H1 (cell line): ENCODE results near the gene OR51B2.

ENCODE experiments used
- CBX8 ChIP-seq: fragments of 300-800, 300-1000 bp; sonication (generic); IDR thresholded peaks from 2 replicates; pipeline ENCODE4 v1.7.1; 2016; ENCODE audit warnings: low read depth, low read length, borderline replicate concordance
- EZH2 ChIP-seq: fragments of 200-600 bp; sonication (generic); IDR thresholded peaks from 2 replicates; pipeline ENCODE4 v1.7.1; 2012; ENCODE audit warnings: low read depth, mild to moderate bottlenecking, moderate library complexity, low read length, inconsistent platforms; ENCODE audit not compliant: severe bottlenecking
- HDAC6 ChIP-seq: IDR thresholded peaks from one replicate; pipeline ENCODE4 v1.7.1; 2012; ENCODE audit warnings: low read depth, mild to moderate bottlenecking, inconsistent platforms, low read length, moderate library complexity
- NANOG ChIP-seq: IDR thresholded peaks from 2 replicates; pipeline ENCODE4 v1.6.1; 2011; ENCODE audit warnings: low read length, low read depth, mild to moderate bottlenecking, inconsistent platforms; ENCODE audit not compliant: insufficient read depth, poor library complexity, severe bottlenecking
- POLR2A ChIP-seq, 2 experiments: IDR thresholded peaks; 1 replicate in 1 of 2; 2 replicates in 1 of 2; pipeline ENCODE4 v1.6.1; 2011; ENCODE audit warnings: low read depth in 2 of 2, low read length in 2 of 2, mild to moderate bottlenecking in 2 of 2; ENCODE audit errors: control extremely low read depth in 1 of 2
- RAD21 ChIP-seq, 2 experiments: IDR thresholded peaks in 1 of 2; conservative IDR thresholded peaks in 1 of 2; 2 replicates each; pipeline ENCODE4 v1.6.1; 2011; ENCODE audit warnings: low read depth in 2 of 2, low read length in 2 of 2, improper control_type of control experiment in 1 of 2, inconsistent platforms in 1 of 2, mild to moderate bottlenecking in 1 of 2, moderate library complexity in 1 of 2
- SIX5 ChIP-seq: IDR thresholded peaks from 2 replicates; pipeline ENCODE4 v1.6.1; 2011; ENCODE audit warnings: mild to moderate bottlenecking, low read depth, low read length
- SP2 ChIP-seq: IDR thresholded peaks from 2 replicates; pipeline ENCODE4 v1.6.1; 2012; ENCODE audit warnings: mild to moderate bottlenecking, low read length, inconsistent platforms
- TF ChIP-seq, protein P1 (sequence below), 3 experiments: IDR thresholded peaks; 1 replicate in 2 of 3; 2 replicates in 1 of 3; pipeline versions ENCODE4 v1.5.1 to v1.6.1; 2011; ENCODE audit warnings: low read length in 3 of 3, mild to moderate bottlenecking in 3 of 3, inconsistent platforms in 2 of 3, low read depth in 1 of 3, moderate library complexity in 1 of 3; ENCODE audit not compliant: insufficient read depth in 1 of 3; ENCODE audit errors: control extremely low read depth in 1 of 3
- TF ChIP-seq, protein P2 (sequence below): IDR thresholded peaks from 2 replicates; pipeline ENCODE4 v1.6.1; 2011; ENCODE audit warnings: low read length, improper control_type of control experiment
- TF ChIP-seq, protein P3 (sequence below): IDR thresholded peaks from 2 replicates; pipeline ENCODE4 v1.6.1; 2012; ENCODE audit warnings: inconsistent platforms

DNA sequence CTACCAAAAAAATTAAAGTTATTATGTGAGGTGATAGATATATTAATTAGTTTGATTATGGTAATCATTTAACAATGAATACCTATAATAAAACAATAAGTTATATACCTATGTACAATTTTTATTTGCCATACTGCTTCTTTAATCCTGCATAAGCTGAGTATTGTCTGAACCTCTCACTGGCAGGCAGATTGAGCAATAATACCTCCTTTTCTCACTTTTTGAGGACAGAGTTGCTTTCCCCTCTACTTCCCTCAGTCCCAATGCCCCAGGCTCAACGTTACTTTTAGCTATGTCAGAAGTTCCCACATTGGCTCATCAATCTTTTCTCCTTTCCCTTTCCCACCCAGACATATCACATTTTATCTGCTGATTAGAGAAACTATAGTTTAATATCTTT lies 25.5 kb upstream of the OR51B2 start:
- no peak for TF ChIP-seq CBX8
- no peak for TF ChIP-seq NANOG
- TF ChIP-seq RAD21 (IDR thresholded peaks at IDR 0.05 in 1 of 2, conservative IDR thresholded peaks at IDR 0.05 in 1 of 2; ENCODE audit: low read depth in 2 of 2, low read length in 2 of 2), result no peak
- TF ChIP-seq EZH2, result no peak
- TF ChIP-seq, protein P1, sequence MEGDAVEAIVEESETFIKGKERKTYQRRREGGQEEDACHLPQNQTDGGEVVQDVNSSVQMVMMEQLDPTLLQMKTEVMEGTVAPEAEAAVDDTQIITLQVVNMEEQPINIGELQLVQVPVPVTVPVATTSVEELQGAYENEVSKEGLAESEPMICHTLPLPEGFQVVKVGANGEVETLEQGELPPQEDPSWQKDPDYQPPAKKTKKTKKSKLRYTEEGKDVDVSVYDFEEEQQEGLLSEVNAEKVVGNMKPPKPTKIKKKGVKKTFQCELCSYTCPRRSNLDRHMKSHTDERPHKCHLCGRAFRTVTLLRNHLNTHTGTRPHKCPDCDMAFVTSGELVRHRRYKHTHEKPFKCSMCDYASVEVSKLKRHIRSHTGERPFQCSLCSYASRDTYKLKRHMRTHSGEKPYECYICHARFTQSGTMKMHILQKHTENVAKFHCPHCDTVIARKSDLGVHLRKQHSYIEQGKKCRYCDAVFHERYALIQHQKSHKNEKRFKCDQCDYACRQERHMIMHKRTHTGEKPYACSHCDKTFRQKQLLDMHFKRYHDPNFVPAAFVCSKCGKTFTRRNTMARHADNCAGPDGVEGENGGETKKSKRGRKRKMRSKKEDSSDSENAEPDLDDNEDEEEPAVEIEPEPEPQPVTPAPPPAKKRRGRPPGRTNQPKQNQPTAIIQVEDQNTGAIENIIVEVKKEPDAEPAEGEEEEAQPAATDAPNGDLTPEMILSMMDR (IDR thresholded peaks at IDR 0.05; ENCODE audit: control extremely low read depth in 1 of 3, insufficient read depth in 1 of 3, low read depth in 1 of 3, low read length in 3 of 3), result no peak
- TF ChIP-seq SIX5, result no peak
- no peak for TF ChIP-seq SP2
- no peak for TF ChIP-seq HDAC6
- TF ChIP-seq, protein P2, sequence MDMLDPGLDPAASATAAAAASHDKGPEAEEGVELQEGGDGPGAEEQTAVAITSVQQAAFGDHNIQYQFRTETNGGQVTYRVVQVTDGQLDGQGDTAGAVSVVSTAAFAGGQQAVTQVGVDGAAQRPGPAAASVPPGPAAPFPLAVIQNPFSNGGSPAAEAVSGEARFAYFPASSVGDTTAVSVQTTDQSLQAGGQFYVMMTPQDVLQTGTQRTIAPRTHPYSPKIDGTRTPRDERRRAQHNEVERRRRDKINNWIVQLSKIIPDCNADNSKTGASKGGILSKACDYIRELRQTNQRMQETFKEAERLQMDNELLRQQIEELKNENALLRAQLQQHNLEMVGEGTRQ, result no peak
- no peak for TF ChIP-seq POLR2A (IDR thresholded peaks at IDR 0.05; ENCODE audit: control extremely low read depth in 1 of 2, low read depth in 2 of 2, low read length in 2 of 2)
- TF ChIP-seq, protein P3, sequence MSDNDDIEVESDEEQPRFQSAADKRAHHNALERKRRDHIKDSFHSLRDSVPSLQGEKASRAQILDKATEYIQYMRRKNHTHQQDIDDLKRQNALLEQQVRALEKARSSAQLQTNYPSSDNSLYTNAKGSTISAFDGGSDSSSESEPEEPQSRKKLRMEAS, result no peak
